NCI-H460 (cell line): ENCODE results near the gene TTYH3. TPM values are rescaled to one million over a fixed set of nuclear protein-coding genes. Genes with fewer than 3 reads are reported as not detected.

Experiments used
- DNase-seq: peaks from one replicate; pipeline ENCODE4 v3.0.0-alpha.2; 2016; ENCODE audit warnings: low read depth; ENCODE audit errors: extremely low read depth
- total RNA-seq: library from RNA; depleted of rRNA; stranded (reverse); fragments of >200 nt; shearing (Covaris generic); gene quantifications from 2 replicates; pipeline ENCODE4 v1.2.3, GENCODE V29; 2014

TTYH3 gene
- total RNA-seq, 1 experiment from 2014 or later, result 6.0 TPM

- DNase-seq, result no peak
These were observed 66.9 kb downstream of the TTYH3 start for GRCh38 chr7:2698581-2699288.

- no peak for DNase-seq
These were observed 67.5 kb downstream of the TTYH3 start for GRCh38 chr7:2699289-2699620.

- no peak for DNase-seq
These were observed 68.5 kb downstream of the TTYH3 start for GRCh38 chr7:2700141-2700850.

- no peak for DNase-seq
These were observed 69.6 kb downstream of the TTYH3 start for GRCh38 chr7:2701424-2701823.

GRCh38 chr7:2701832-2702593, 70.2 kb downstream of the TTYH3 start:
- peak; percentile 16 for DNase-seq

GRCh38 chr7:2702594-2702957, 70.8 kb downstream of the TTYH3 start:
- DNase-seq, result no peak

GRCh38 chr7:2705371-2706096, 73.7 kb downstream of the TTYH3 start:
- no peak for DNase-seq

GRCh38 chr7:2706685-2707126, 74.9 kb downstream of the TTYH3 start:
- DNase-seq, result no peak

- no peak for DNase-seq
These were observed 75.7 kb downstream of the TTYH3 start for GRCh38 chr7:2707481-2707880.

GRCh38 chr7:2708041-2708440, 76.3 kb downstream of the TTYH3 start:
- DNase-seq, result no peak

GRCh38 chr7:2708547-2709310, 76.9 kb downstream of the TTYH3 start:
- no peak for DNase-seq

- peak; percentile 54 for DNase-seq
These were observed 77.9 kb downstream of the TTYH3 start for GRCh38 chr7:2709553-2710285.

GRCh38 chr7:2710286-2710655, 78.5 kb downstream of the TTYH3 start:
- DNase-seq, result no peak

- no peak for DNase-seq
These were observed 79.2 kb downstream of the TTYH3 start for GRCh38 chr7:2710901-2711551.

- DNase-seq, result no peak
These were observed 80.3 kb downstream of the TTYH3 start for GRCh38 chr7:2711895-2712675.

GRCh38 chr7:2713370-2713769, 81.6 kb downstream of the TTYH3 start:
- DNase-seq, result no peak

GRCh38 chr7:2713978-2714377, 82.2 kb downstream of the TTYH3 start:
- no peak for DNase-seq
